ENCODE results near the gene NXPH1. TPM values are rescaled to one million over a fixed set of nuclear protein-coding genes. Genes with fewer than 3 reads are reported as not detected.

The NXPH1 gene
- total RNA-seq, 1 donor from 2014 or later: not detected

GRCh38 chr7:8668627-8669500 lies 235.5 kb downstream of the NXPH1 start:
- H3K4me3 ChIP-seq (ENCODE audit: low read depth, low read length): no peak overlapping the region
- no peak for DNase-seq (ENCODE audit: low read depth)
- TF ChIP-seq CTCF (conservative IDR thresholded peaks at IDR 0.05; ENCODE audit: low read depth, low read length): no peak

- no peak for TF ChIP-seq CTCF (conservative IDR thresholded peaks at IDR 0.05; ENCODE audit: low read depth, low read length)
- H3K4me3 ChIP-seq (ENCODE audit: low read depth, low read length): no peak overlapping the region
- DNase-seq (ENCODE audit: low read depth): no peak
These were observed 236.1 kb downstream of the NXPH1 start for GRCh38 chr7:8669501-8669851.

DNA sequence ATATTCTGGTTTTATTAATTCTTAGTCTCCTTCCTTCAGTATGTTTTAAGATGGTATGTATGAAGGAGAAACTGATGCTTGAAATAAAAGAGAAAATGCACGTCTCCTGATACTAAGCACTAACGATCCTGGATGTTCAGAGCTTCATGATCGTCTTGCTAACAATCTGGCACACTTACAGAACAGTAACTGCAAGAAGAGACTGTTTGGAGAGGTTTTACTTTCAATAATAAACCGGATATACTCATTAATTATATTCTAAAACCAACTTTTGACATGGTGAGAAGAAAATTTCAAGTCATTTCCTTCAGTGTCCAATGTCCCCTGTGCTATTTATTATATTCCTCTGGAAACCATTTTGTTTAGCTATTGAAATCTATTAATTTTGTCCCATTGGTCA lies 251.0 kb downstream of the NXPH1 start:
- no peak for DNase-seq (ENCODE audit: low read depth)
- no peak overlapping the region for H3K4me3 ChIP-seq (ENCODE audit: low read depth, low read length)
- no peak for TF ChIP-seq CTCF (conservative IDR thresholded peaks at IDR 0.05; ENCODE audit: low read depth, low read length)

DNA sequence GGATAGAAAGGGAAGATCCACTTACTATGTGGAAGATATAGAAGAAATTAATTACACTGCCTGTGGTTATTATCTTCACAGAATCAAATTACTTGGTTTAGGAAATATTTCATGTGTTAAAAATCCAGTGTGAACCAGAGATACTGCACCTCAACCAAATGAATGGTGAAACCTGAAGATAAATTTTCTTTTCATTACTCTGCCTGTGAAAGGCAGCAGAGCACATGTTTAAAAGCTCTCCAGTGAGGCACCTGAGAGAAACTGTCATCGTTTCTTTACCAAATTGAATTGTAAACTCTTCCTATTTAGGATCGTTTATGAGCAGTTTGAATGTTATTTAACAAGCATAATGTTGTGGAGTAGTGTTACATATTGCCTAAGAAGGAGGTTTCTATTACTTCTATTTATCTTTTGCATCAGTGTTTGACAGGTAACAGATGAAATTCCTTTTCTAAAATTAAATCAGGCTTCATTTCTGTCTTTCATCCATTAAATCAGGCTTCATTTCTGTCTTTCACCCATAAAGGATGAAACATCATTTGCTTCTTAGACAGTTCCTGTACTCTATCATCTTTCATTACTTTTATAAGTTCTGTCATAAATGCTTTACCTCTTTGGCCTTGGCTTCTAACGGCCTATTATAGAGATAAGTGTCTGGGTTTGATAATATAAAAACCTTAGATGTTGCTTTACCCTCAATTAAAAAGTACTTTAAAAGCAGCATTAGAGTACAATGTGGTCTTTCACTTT lies 266.6 kb downstream of the NXPH1 start:
- no peak for TF ChIP-seq CTCF (conservative IDR thresholded peaks at IDR 0.05; ENCODE audit: low read depth, low read length)
- H3K4me3 ChIP-seq (ENCODE audit: low read depth, low read length): no peak overlapping the region
- no peak for DNase-seq (ENCODE audit: low read depth)

GRCh38 chr7:8702807-8703206 lies 269.4 kb downstream of the NXPH1 start:
- no peak for DNase-seq (ENCODE audit: low read depth)
- no peak overlapping the region for H3K4me3 ChIP-seq (ENCODE audit: low read depth, low read length)
- no peak for TF ChIP-seq CTCF (conservative IDR thresholded peaks at IDR 0.05; ENCODE audit: low read depth, low read length)

GRCh38 chr7:8710124-8710523 lies 276.7 kb downstream of the NXPH1 start:
- no peak overlapping the region for H3K4me3 ChIP-seq (ENCODE audit: low read depth, low read length)
- no peak for TF ChIP-seq CTCF (conservative IDR thresholded peaks at IDR 0.05; ENCODE audit: low read depth, low read length)
- no peak for DNase-seq (ENCODE audit: low read depth)

All from epithelial cell of proximal tubule (primary cell).